A549 (cell line): ENCODE data around the gene KCNJ1. TPM values are rescaled to one million over a fixed set of nuclear protein-coding genes. Genes with fewer than 3 reads are reported as not detected.

Experiments
- ATAC-seq, 2 experiments: fragments of 200-7000 bp in 1 of 2; fragments of >200 bp in 1 of 2; cut with Nextera tagmentation in 1 of 2; cut with Tn5 transposase in 1 of 2; 3 replicates each; pipeline versions ENCODE4 v1.8.0 to v1.9.1; 2018 to 2020; ENCODE audit warnings: mild to moderate bottlenecking in 1 of 2, moderate library complexity in 1 of 2
- CTCF ChIA-PET: fragments of 300-600 bp; sonication (Branson Sonifier 250); formaldehyde crosslinking; extraction: SDS; loops from one replicate; lab custom pipeline; 2021; ENCODE audit warnings: antibody characterized with exemption, inconsistent platforms; lab: Yijun Ruan, JAX
- POLR2A ChIA-PET: fragments of 350-600 bp; formaldehyde crosslinking; extraction: SDS; loops from one replicate; lab custom pipeline; 2021; ENCODE audit warnings: antibody characterized with exemption, inconsistent platforms; lab: Yijun Ruan, JAX
- DNase-seq, 2 experiments: peaks; one replicate each; pipeline versions ENCODE4 v3.0.0 to v3.0.0-alpha.2; 2011 to 2016; ENCODE audit warnings: low read depth in 1 of 2, low spot score in 1 of 2
- FAIRE-seq: peaks from 2 replicates; lab custom pipeline; 2011; peaks lifted over from hg19 to GRCh38; lab: Jason Lieb, UNC
- H3K27ac ChIP-seq, 2 experiments: fragments of >200 bp; sonication (Bioruptor Twin); formaldehyde crosslinking; 3 replicates each; pipeline ENCODE4 v1.5.1; 2016 to 2017
- H3K4me1 ChIP-seq: fragments of >200 bp; sonication (Bioruptor Twin); formaldehyde crosslinking; 3 replicates; pipeline ENCODE4 v1.6.1; 2016
- H3K4me2 ChIP-seq: fragments of >200 bp; sonication (Bioruptor Twin); formaldehyde crosslinking; 3 replicates; pipeline ENCODE4 v1.6.1; 2016
- H3K4me3 ChIP-seq: fragments of >200 bp; sonication (Bioruptor Twin); formaldehyde crosslinking; 3 replicates; pipeline ENCODE4 v1.5.1; 2016
- H3K9me3 ChIP-seq: fragments of >200 bp; sonication (Bioruptor Twin); formaldehyde crosslinking; 3 replicates; pipeline ENCODE4 v1.6.1; 2016
- BCL3 ChIP-seq: fragments of >200 bp; sonication (Bioruptor Twin); formaldehyde crosslinking; IDR thresholded peaks from 3 replicates; pipeline ENCODE4 v1.6.1; 2016
- BHLHE40 ChIP-seq: IDR thresholded peaks from 2 replicates; pipeline ENCODE4 v1.6.1; 2012; ENCODE audit warnings: low read depth, low read length, inconsistent platforms
- CEBPB ChIP-seq, 2 experiments: fragments of >200 bp in 1 of 2; sonication (Bioruptor Twin) in 1 of 2; formaldehyde crosslinking in 1 of 2; IDR thresholded peaks; 2 replicates each; pipeline ENCODE4 v1.6.1; 2012 to 2016
- ESRRA ChIP-seq: fragments of 150-350 bp; IDR thresholded peaks from 2 replicates; pipeline ENCODE4 v1.6.1; 2014; ENCODE audit warnings: mild to moderate bottlenecking, low read length, borderline replicate concordance
- HES2 ChIP-seq: fragments of >200 bp; sonication (Bioruptor Twin); formaldehyde crosslinking; IDR thresholded peaks from 2 replicates; pipeline ENCODE4 v1.6.1; 2016
- HEYL ChIP-seq: fragments of 250-450 bp; sonication (Bioruptor Pico); IDR thresholded peaks from 2 replicates; pipeline ENCODE4 v1.8.0; 2021; ENCODE audit warnings: mild to moderate bottlenecking, moderate library complexity
- HOXA7 ChIP-seq: fragments of 250-450 bp; sonication (Bioruptor Pico); IDR thresholded peaks from 2 replicates; pipeline ENCODE4 v1.5.0; 2020; ENCODE audit warnings: mild to moderate bottlenecking, moderate library complexity
- HOXB13 ChIP-seq: fragments of 250-450 bp; sonication (Bioruptor Pico); IDR thresholded peaks from 2 replicates; pipeline ENCODE4 v1.5.0; 2020; ENCODE audit warnings: low read depth, mild to moderate bottlenecking, moderate library complexity
- HOXB5 ChIP-seq: fragments of 250-450 bp; sonication (Bioruptor Pico); IDR thresholded peaks from 2 replicates; pipeline ENCODE4 v1.5.0; 2020; ENCODE audit warnings: mild to moderate bottlenecking, moderate library complexity
- MAZ ChIP-seq: fragments of 150-350 bp; IDR thresholded peaks from 2 replicates; pipeline ENCODE4 v1.6.1; 2014; ENCODE audit warnings: antibody characterized with exemption, low read depth, low read length, borderline replicate concordance
- NPAS2 ChIP-seq: fragments of 250-450 bp; sonication (Bioruptor Pico); IDR thresholded peaks from 2 replicates; pipeline ENCODE4 v1.8.0; 2022; ENCODE audit warnings: mild to moderate bottlenecking, moderate library complexity, borderline replicate concordance
- PHF8 ChIP-seq: fragments of 200-600 bp; sonication (generic); IDR thresholded peaks from 2 replicates; pipeline ENCODE4 v1.6.1; 2016; ENCODE audit warnings: low read depth, mild to moderate bottlenecking, antibody characterized with exemption, moderate library complexity, borderline replicate concordance
- POLR2A ChIP-seq: IDR thresholded peaks from 2 replicates; pipeline ENCODE4 v1.6.1; 2012; ENCODE audit warnings: mild to moderate bottlenecking, low read length
- RFX5 ChIP-seq: fragments of 450-650 bp; IDR thresholded peaks from 2 replicates; pipeline ENCODE4 v1.7.1; 2014; ENCODE audit warnings: antibody characterized with exemption, mild to moderate bottlenecking, moderate library complexity
- SMC3 ChIP-seq: fragments of >200 bp; sonication (Bioruptor Twin); formaldehyde crosslinking; IDR thresholded peaks from 3 replicates; pipeline ENCODE4 v1.6.1; 2018; ENCODE audit warnings: inconsistent platforms
- TFCP2L1 ChIP-seq: fragments of 250-450 bp; sonication (Bioruptor Pico); IDR thresholded peaks from 2 replicates; pipeline ENCODE4 v1.5.0; 2021; ENCODE audit warnings: mild to moderate bottlenecking
- ZFP36 ChIP-seq: fragments of 450-650 bp; IDR thresholded peaks from 2 replicates; pipeline ENCODE4 v1.6.1; 2014; ENCODE audit warnings: borderline replicate concordance; ENCODE audit not compliant: partially characterized antibody
- WGBS: methylation state at CpG from one replicate; pipeline ENCODE4 v1.1.6; 2017; ENCODE audit errors: missing lambda C conversion rate; 5-methylcytosine and 5-hydroxymethylcytosine counted together
- polyA plus RNA-seq, 4 experiments: library from polyadenylated mRNA; depleted of rRNA in 3 of 4; stranded (reverse); fragments of >200 nt; fragmentation: RNase III in 1 of 4; extraction: RNeasy Plus Mini Kit Qiagen cat#74134 plus additional on column Dnase treatment in 1 of 4; gene quantifications; 2 replicates in 3 of 4; 3 replicates in 1 of 4; pipeline ENCODE4 v1.2.3, GENCODE V29; 2011 to 2017
- TF ChIP-seq, protein P1 (sequence below): IDR thresholded peaks from 2 replicates; pipeline ENCODE4 v1.6.1; 2012
- TF ChIP-seq, protein P2 (sequence below): IDR thresholded peaks from 2 replicates; pipeline ENCODE4 v1.6.1; 2012; ENCODE audit warnings: low read depth, borderline replicate concordance

Gene KCNJ1
- polyA plus RNA-seq, 2 of the 4 experiments (the other 2 are of a cell fraction), result 0.12 TPM; not detected in 1

GRCh38 chr11:128892866-128893565 is 25.9 kb upstream of the KCNJ1 start (continued):
- TF ChIP-seq HOXB13 (CRISPR knock-in tag) (no peak), POLR2A (no peak), MAZ (no peak)
- TF ChIP-seq, protein P1, sequence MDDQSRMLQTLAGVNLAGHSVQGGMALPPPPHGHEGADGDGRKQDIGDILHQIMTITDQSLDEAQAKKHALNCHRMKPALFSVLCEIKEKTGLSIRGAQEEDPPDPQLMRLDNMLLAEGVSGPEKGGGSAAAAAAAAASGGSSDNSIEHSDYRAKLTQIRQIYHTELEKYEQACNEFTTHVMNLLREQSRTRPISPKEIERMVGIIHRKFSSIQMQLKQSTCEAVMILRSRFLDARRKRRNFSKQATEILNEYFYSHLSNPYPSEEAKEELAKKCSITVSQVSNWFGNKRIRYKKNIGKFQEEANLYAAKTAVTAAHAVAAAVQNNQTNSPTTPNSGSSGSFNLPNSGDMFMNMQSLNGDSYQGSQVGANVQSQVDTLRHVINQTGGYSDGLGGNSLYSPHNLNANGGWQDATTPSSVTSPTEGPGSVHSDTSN, result no peak
- TF ChIP-seq, protein P2, sequence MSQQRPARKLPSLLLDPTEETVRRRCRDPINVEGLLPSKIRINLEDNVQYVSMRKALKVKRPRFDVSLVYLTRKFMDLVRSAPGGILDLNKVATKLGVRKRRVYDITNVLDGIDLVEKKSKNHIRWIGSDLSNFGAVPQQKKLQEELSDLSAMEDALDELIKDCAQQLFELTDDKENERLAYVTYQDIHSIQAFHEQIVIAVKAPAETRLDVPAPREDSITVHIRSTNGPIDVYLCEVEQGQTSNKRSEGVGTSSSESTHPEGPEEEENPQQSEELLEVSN, result no peak

DNA sequence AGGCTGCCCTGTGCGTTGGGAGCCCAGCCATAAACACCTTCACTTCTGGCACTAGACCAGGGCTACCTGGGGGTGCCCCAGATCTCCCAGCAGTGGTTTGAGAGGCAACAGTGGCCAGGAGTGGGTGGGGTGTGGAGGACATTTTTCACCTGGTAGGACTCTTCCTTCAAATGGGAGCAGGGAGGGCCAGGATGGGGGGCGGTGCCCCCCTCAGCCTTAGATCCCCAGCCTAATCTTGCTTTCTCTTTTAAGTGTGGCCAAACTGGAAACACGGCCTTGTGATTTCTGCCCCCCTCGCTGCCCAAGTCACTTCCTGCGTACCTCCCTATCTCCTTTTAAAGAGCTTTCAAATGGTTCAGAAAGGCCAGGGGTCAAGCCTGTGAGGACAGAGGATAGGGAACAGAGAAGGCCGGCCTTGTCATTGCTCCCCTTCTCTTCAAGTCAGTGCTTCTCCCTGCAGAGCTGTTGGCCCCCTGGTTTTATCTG is 24.9 kb upstream of the KCNJ1 start:
- ChIA-PET CTCF (interaction anchor here (1.4 to 6.3 kb wide), 2 partner anchors 66 to 720 kb away, joined by 4 to 46 read pairs; no protein-coding TSS in a partner anchor), POLR2A (interaction anchor here (1.1 kb wide), 1 partner anchor 13 kb away, joined by 3 read pairs; no protein-coding TSS in a partner anchor)
- no peak for TF ChIP-seq ESRRA
- TF ChIP-seq NPAS2 (CRISPR knock-in tag), result no peak
- no peak for TF ChIP-seq HOXA7 (CRISPR knock-in tag)
- TF ChIP-seq, protein P1, result no peak
- TF ChIP-seq BHLHE40, result no peak
- TF ChIP-seq CEBPB (IDR thresholded peaks at IDR 0.05), result no peak
- no peak for TF ChIP-seq ZFP36
- TF ChIP-seq HEYL, result no peak
- TF ChIP-seq RFX5, result no peak
- no peaks in the 10 kb centered on the region for H3K9me3 ChIP-seq
- H3K4me2 ChIP-seq, result no peak overlapping the region
- DNase-seq (no peak), ATAC-seq (no peak), FAIRE-seq (no peak)
- no peaks in the 10 kb centered on the region for H3K4me1 ChIP-seq
- no peak overlapping the region for H3K27ac ChIP-seq
- H3K4me3 ChIP-seq, result no peak overlapping the region
- 75% methylated on average over 5 of the region's 6 CpGs for WGBS

- Histone ChIP-seq H3K4me3 (peak within 1 kb of the TSS; percentile 49), H3K27ac (peak within 1 kb of the TSS in 1 of 2 experiments; percentile 37; a peak in 3 of 6 replicates), H3K9me3 (no peaks in the 10 kb centered on the region), H3K4me2 (peak within 1 kb of the TSS; percentile 97), H3K4me1 (no peaks in the 10 kb centered on the region)
- ChIA-PET CTCF (interaction anchor here (1.2 to 6.3 kb wide), 4 partner anchors 15 to 719 kb away, joined by 3 to 46 read pairs (median 4); no protein-coding TSS in a partner anchor), POLR2A (interaction anchor here (1.1 kb wide), 1 partner anchor 14 kb away, joined by 3 read pairs; no protein-coding TSS in a partner anchor)
- FAIRE-seq (no peak), DNase-seq (peak; percentile 7 to 24), ATAC-seq (peak; percentile 65 to 88)
- WGBS, result 4% methylated on average over 9 of the region's 85 CpGs
- no peak for TF ChIP-seq HES2
- TF ChIP-seq BCL3, result no peak
- TF ChIP-seq, protein P2, result no peak
- TF ChIP-seq TFCP2L1 (CRISPR knock-in tag), result no peak
- TF ChIP-seq HOXB5 (CRISPR knock-in tag), result no peak
- no peak for TF ChIP-seq PHF8
- no peak for TF ChIP-seq SMC3
These were observed 23.7 kb upstream of the KCNJ1 start, which contains the start of gene KCNJ5 for GRCh38 chr11:128890543-128891368. KCNJ5 (plus strand) TSS chr11:128891356; CDS start chr11:128911274, 19,918 bp downstream.
